Fibroblast of peridontal ligament (primary cell): ENCODE data around the gene SKA1.
"Not testable (repeated sequence)": the region's sequence is repeated elsewhere in the genome, so short reads cannot be mapped to it uniquely, and the experiment has no call there.

Experiments
- DNase-seq: peaks from one replicate; pipeline ENCODE4 v3.0.0-alpha.2; 2010; ENCODE audit errors: extremely low read depth

The SKA1 gene

GRCh38 chr18:50429207-50429948 is 54.5 kb downstream of the SKA1 start:
- DNase-seq: peak; percentile 47

DNA sequence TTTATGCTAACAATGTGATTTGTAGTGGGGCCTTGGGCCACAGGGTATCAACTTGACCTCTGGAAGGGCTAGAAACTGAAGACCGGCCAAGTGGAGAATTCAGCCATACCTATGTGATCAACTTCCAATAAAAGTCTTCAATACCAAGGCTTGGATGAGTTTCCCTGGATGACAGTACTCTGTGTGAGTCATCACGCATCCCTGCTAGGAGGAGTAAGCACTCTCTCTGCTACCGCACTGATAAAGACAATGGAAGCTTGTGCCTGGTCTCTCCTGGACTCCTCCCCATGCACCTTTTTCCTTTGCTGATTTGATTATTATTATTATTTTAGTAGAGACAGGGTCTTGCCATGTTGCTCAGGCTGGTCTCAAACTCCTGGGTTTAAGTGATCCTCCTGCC is 58.1 kb downstream of the SKA1 start:
- no peak for DNase-seq

GRCh38 chr18:50436742-50437141 is 61.9 kb downstream of the SKA1 start:
- DNase-seq: not testable (repeated sequence)

DNA sequence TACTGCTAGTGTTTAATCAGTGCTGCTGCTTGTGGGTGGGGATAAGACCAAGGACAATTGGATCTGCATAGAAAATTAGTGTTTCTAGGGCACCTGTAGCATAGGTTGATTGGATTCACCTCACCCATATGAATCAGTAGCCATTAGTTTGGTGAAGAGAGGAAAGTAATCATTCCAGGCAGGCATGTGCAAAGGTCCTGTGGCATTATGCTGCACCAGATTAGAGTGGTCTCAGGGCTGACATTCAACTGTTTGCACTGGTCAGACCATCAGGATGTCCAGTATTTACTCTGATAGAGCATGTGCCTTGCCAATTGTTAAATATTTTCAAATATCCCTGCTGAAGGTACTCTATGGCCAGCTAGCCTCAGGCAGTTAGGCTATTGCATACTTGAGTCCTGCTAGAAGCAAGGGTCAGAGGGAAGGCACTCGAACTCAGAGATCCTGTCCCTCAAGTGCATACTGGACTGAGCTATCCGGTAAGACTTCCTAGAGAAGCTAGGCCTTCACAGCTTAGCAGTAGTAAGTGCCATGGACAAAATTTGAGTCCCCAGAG is 64.7 kb downstream of the SKA1 start:
- no peak for DNase-seq

DNA sequence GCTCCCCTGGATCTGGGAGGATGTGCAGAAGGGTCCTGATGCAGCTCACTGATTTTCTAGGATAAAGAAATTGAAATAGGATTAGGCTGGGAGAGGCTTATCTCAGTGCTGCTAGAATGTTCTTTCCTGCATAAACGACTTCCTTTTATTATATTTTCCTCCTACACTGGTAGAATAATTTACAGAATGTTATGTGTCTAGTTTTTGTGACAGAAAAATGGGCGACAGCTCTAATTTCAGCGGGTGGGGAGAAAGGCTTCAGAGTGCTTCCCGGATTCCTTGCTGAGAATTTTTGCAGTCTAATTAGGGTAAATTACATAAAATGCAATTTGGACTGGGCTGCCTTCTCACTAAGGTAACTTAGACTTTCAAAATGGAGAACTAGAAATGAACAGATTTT is 66.2 kb downstream of the SKA1 start:
- DNase-seq: no peak

DNA sequence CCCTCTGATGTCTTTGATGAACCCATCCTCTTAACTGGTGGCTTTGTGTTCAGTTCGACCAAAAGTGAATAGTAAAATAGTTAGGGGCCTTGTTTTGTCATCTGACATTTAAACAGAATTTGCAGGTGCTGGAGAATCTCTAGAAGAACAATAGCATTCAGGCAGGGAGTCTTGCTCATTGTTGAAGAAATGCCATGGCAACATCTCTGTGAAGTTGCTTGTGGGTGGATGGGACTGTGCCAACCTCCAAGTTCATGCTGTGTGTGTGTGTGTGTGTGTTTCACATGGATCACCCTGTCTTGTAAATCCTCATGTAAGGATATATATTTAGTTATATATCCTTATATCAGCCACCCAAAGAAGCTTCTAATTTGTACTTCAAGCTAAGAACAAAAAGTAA is 66.7 kb downstream of the SKA1 start:
- no peak for DNase-seq
